ENCODE data around the gene TRIM37. TPM values are rescaled to one million over a fixed set of nuclear protein-coding genes. Genes with fewer than 3 reads are reported as not detected.

Gene TRIM37
- total and polyA plus RNA-seq, 8 donors: 3.9 to 11.6 (median 6.4) TPM

DNA sequence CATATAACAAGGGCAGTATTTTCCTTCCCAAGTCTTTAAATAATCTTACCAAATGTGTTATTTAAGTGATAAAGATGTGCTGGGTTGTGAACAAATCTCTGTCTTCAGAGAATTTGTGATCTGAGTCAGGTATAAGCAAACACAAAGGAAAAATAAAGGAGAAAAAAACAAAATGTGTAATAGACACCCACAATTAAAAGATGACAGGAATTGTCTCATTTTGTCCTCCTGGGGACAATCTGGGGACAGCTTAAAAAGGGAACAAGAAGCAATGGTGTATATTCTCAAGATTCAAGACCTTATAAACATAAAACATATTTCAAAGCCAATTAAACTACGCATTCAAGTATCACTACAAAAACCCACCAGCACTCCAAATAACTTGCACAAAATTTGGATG lies 107.2 kb downstream of the TRIM37 start:
- no peak for DNase-seq
- Histone ChIP-seq H3K27me3 (no peaks in the 10 kb centered on the region), H3K4me3 (no peak overlapping the region), H3K27ac (no peak overlapping the region), H3K9me3 (no peaks in the 10 kb centered on the region), H3K4me1 (no peaks in the 10 kb centered on the region), H3K36me3 (peaks cover 0 to 7% (median 0%) of the 10 kb centered on the region in 3 donors)
- 94 to 100% methylated on average over 1 of the region's 1 CpG for WGBS, 2 donors
- ATAC-seq: no peak
- no peak for FAIRE-seq
- TF ChIP-seq, protein P1, sequence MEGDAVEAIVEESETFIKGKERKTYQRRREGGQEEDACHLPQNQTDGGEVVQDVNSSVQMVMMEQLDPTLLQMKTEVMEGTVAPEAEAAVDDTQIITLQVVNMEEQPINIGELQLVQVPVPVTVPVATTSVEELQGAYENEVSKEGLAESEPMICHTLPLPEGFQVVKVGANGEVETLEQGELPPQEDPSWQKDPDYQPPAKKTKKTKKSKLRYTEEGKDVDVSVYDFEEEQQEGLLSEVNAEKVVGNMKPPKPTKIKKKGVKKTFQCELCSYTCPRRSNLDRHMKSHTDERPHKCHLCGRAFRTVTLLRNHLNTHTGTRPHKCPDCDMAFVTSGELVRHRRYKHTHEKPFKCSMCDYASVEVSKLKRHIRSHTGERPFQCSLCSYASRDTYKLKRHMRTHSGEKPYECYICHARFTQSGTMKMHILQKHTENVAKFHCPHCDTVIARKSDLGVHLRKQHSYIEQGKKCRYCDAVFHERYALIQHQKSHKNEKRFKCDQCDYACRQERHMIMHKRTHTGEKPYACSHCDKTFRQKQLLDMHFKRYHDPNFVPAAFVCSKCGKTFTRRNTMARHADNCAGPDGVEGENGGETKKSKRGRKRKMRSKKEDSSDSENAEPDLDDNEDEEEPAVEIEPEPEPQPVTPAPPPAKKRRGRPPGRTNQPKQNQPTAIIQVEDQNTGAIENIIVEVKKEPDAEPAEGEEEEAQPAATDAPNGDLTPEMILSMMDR (IDR thresholded peaks at IDR 0.05): no peak
- intact Hi-C loops (cut with DNase I): no loop called here

DNA sequence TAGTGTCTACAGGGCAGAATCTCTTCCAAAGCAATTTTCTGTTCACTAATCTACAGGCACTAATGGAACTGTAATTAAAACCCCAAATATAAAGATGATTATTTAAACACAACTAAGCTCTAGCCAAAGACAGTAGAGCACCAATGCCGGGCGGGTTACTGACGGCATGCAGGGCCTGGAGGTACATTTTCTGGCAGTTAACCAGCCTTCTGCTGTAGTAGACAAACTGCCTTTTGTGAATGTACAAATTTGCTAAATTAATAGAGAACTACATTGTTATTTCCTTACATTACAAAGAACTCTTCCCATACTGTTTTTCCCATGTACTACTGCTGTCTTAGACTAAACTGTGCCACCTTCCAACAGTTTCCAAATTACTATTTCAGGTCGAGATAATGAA lies 107.8 kb downstream of the TRIM37 start:
- Histone ChIP-seq H3K4me1 (no peaks in the 10 kb centered on the region), H3K27ac (no peak overlapping the region), H3K27me3 (no peaks in the 10 kb centered on the region), H3K4me3 (no peak overlapping the region), H3K36me3 (peaks cover 0 to 7% (median 0%) of the 10 kb centered on the region in 3 donors), H3K9me3 (no peaks in the 10 kb centered on the region)
- TF ChIP-seq, protein P1 (IDR thresholded peaks at IDR 0.05): no peak
- FAIRE-seq: no peak
- intact Hi-C loops (cut with DNase I): no loop called here
- DNase-seq: no peak
- WGBS, 2 donors: 88 to 90% methylated on average over 4 of the region's 4 CpGs
- no peak for ATAC-seq

DNA sequence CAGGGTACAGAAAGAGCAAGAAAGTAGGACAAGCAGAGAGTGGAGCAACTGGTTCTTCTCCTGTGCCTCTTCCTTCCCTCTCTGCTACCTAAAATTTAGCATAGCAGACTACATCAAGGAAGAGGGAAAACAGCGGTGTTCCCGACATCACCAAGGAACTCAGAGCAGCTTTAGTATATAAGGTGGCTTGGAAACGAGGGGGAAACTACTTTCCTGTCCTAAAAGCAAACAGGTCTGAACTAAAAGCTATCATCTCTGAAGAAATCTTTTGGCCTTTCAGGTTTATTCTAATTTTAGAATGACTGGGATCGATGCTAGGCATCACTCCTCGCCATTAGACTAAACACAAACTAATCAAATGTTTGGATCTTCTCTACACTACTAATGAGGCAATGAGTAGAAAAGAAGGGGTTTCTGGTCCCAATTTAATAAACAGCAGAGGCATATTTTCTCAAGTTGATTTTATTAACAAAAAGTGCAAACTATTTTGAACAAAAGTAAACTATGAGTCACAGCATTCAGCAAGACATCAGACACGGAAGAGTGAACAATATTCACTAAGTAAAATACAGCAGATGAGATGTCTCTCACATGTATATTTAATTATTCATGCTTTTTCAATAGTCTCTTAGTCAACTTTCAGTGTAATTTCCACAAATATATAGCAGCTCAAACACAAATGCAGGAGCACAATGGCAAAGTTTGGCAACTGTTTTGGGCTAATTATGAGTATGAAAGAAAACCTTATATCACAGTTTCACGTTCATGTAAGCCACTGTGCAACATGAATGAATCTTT lies 108.7 kb downstream of the TRIM37 start:
- Histone ChIP-seq H3K9me3 (no peaks in the 10 kb centered on the region), H3K27me3 (no peaks in the 10 kb centered on the region), H3K36me3 (peaks cover 0 to 7% (median 0%) of the 10 kb centered on the region in 3 donors), H3K4me3 (no peak overlapping the region), H3K27ac (no peak overlapping the region), H3K4me1 (no peaks in the 10 kb centered on the region)
- WGBS, 2 donors: 78 to 84% methylated on average over 7 of the region's 7 CpGs
- ATAC-seq (no peak), FAIRE-seq (no peak), DNase-seq (no peak)
- TF ChIP-seq, protein P1 (IDR thresholded peaks at IDR 0.05): no peak
- intact Hi-C loops (cut with DNase I): no loop called here

DNA sequence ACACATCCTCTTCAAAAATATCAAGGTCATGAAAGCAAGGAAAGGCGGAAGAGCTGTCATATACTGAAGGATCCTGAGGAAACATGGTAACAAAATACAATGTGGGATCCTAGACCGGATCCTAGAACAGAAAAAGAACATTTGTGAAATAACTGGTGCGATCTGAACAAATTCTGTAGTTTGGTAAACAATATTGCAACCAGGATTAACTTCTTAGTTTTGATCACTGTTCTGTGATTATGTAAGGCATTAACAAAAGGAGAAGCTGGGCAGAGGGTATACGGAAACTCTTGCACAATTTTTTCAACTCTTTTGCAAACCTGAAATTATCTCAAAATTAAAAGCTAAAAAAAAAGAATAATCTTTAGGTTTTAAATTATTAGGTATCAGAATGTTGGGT lies 109.7 kb downstream of the TRIM37 start:
- Histone ChIP-seq H3K27me3 (no peaks in the 10 kb centered on the region), H3K4me3 (no peak overlapping the region), H3K27ac (no peak overlapping the region), H3K4me1 (no peaks in the 10 kb centered on the region), H3K36me3 (peaks cover 0 to 7% (median 0%) of the 10 kb centered on the region in 3 donors), H3K9me3 (no peaks in the 10 kb centered on the region)
- TF ChIP-seq, protein P1 (IDR thresholded peaks at IDR 0.05): no peak
- WGBS, 2 donors: 83 to 90% methylated on average over 4 of the region's 4 CpGs
- intact Hi-C loops (cut with DNase I): no loop called here
- DNase-seq (no peak), ATAC-seq (no peak), FAIRE-seq (no peak)

DNA sequence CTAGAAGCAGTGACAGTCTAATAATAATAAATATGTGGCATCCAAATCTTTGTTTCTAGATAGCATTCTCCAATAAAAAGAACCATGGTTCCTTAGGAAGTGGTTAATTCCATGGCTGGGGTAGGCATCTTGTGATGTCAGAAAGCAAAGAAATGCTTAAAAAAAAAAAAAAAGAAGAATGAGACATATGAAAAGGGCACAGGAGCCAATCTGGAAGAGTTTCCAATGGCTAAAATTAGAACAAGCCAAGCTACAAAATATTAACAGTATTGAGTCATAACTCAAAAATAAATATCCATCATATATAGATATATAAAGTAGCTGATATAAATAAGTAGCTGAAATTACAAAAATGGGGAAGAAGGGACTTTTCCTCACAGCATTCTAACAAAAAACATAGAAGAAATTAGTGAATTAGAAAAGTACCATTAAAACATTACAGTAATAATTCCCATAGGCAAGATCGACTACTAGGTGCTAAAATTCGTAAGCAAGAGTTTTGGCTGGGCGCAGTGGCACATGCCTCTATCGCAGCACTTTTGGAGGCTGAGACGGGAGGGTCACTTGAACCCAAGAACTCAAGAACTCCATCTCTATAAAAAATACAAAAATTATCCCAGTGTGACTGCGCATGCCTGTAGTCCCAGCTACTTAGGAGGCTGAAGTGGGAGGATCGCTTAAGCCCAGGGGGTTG lies 111.3 kb downstream of the TRIM37 start:
- Histone ChIP-seq H3K4me1 (no peaks in the 10 kb centered on the region), H3K9me3 (no peaks in the 10 kb centered on the region), H3K4me3 (no peak overlapping the region), H3K27me3 (no peaks in the 10 kb centered on the region), H3K36me3 (peaks cover 0 to 7% (median 0%) of the 10 kb centered on the region in 3 donors), H3K27ac (no peak overlapping the region)
- 96 to 98% methylated on average over 7 of the region's 7 CpGs for WGBS, 2 donors
- TF ChIP-seq, protein P1 (IDR thresholded peaks at IDR 0.05): no peak
- intact Hi-C loops (cut with DNase I): no loop called here
- ATAC-seq (no peak), DNase-seq (no peak), FAIRE-seq (no peak)
